ENCODE measurements around the gene ITK. TPM values are rescaled to one million over a fixed set of nuclear protein-coding genes. Genes with fewer than 3 reads are reported as not detected.

ITK gene
- total RNA-seq, 2 donors from 2014 or later = 3.4 to 8.2 TPM

DNA sequence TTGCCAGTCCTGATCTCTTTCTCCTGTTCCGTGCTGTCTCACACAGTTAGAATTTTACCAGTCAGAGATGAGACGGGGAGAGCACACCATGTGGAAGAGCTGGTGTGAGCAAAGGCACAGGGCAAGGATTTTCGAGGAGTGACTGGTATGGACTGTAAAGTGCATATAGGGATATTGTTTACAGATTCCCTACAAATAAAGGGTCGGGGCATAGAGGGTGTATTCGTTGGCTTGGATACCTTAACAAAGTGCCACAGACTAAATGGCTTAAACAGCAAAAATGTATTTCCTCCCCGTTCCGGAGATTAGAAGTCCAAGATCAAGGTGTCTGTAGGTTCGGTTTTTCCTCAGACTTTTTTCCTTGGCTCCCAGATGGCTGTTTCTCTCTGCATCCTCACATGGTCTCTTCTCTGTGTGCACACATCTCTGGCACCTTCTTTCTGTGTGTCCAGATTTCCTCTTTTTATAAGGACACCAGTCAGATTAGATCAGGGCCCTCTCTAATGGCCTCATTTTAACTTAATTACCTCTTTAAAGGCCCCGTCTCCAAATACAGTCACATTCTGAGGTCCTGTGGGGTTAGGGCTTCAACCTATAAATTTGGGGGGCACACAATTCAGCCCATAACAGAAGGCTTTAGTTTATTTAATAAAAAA lies 108.7 kb downstream of the ITK start:
- Histone ChIP-seq H3K4me3 (no peak overlapping the region), H3K36me3 (peaks cover 4% of the 10 kb centered on the region), H3K9me3 (no peaks in the 10 kb centered on the region), H3K4me1 (ENCODE audit: control insufficient read depth in 1 of 2, low read depth in 2 of 2) (no peaks in the 10 kb centered on the region), H3K27ac (no peak overlapping the region), H3K27me3 (replicated peaks; ENCODE audit: insufficient read depth) (no peaks in the 10 kb centered on the region)
- no peak for DNase-seq (ENCODE audit: low spot score)
- ATAC-seq (ENCODE audit: insufficient number of reproducible peaks, low FRiP score, low read depth) = no peak
- TF ChIP-seq, protein P1, sequence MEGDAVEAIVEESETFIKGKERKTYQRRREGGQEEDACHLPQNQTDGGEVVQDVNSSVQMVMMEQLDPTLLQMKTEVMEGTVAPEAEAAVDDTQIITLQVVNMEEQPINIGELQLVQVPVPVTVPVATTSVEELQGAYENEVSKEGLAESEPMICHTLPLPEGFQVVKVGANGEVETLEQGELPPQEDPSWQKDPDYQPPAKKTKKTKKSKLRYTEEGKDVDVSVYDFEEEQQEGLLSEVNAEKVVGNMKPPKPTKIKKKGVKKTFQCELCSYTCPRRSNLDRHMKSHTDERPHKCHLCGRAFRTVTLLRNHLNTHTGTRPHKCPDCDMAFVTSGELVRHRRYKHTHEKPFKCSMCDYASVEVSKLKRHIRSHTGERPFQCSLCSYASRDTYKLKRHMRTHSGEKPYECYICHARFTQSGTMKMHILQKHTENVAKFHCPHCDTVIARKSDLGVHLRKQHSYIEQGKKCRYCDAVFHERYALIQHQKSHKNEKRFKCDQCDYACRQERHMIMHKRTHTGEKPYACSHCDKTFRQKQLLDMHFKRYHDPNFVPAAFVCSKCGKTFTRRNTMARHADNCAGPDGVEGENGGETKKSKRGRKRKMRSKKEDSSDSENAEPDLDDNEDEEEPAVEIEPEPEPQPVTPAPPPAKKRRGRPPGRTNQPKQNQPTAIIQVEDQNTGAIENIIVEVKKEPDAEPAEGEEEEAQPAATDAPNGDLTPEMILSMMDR (IDR thresholded peaks at IDR 0.05) = no peak

DNA sequence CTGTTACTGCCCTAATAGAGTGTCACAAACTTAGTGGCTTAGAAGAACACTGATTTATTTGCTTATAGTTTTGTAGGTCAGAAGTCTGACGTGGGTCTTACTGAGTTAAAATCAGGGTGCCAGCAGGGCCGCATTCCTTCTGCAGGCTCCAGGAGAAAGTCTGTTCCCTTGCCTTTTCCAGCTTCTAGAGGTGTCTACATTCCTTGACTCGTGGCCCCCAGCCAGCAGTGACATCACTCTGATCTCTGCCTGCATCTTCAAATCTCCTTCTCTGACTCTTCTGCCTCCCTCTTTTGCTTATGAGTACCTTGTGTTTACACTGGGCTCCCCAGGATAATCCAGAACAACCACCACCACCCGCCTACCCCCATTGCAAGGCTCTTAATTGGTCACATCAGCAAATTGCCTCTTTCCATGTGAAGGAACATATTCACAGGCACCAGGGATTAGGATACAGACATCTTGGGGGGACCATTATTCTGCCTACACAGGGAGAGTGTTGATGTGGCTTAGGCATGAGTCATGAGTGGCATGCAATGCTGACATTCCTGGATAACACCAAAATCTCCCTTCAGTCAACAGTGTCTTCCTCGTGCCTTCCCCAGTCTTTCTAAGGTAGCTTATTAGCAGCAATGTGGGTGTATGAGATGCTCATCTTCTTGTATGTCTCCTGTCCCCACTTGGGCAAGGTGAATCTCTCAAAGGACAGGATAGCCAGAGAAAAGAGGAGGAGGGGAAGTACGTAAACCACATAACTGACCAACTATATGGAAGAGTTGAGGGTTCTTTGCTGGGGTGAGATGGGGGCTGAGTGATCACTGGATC lies 109.7 kb downstream of the ITK start:
- Histone ChIP-seq H3K4me1 (ENCODE audit: control insufficient read depth in 1 of 2, low read depth in 2 of 2) (no peaks in the 10 kb centered on the region), H3K36me3 (peaks cover 4% of the 10 kb centered on the region), H3K27ac (no peak overlapping the region), H3K9me3 (no peaks in the 10 kb centered on the region), H3K27me3 (replicated peaks; ENCODE audit: insufficient read depth) (no peaks in the 10 kb centered on the region), H3K4me3 (no peak overlapping the region)
- DNase-seq (ENCODE audit: low spot score) (no peak), ATAC-seq (ENCODE audit: insufficient number of reproducible peaks, low FRiP score, low read depth) (no peak)
- TF ChIP-seq, protein P1 (IDR thresholded peaks at IDR 0.05) = no peak

DNA sequence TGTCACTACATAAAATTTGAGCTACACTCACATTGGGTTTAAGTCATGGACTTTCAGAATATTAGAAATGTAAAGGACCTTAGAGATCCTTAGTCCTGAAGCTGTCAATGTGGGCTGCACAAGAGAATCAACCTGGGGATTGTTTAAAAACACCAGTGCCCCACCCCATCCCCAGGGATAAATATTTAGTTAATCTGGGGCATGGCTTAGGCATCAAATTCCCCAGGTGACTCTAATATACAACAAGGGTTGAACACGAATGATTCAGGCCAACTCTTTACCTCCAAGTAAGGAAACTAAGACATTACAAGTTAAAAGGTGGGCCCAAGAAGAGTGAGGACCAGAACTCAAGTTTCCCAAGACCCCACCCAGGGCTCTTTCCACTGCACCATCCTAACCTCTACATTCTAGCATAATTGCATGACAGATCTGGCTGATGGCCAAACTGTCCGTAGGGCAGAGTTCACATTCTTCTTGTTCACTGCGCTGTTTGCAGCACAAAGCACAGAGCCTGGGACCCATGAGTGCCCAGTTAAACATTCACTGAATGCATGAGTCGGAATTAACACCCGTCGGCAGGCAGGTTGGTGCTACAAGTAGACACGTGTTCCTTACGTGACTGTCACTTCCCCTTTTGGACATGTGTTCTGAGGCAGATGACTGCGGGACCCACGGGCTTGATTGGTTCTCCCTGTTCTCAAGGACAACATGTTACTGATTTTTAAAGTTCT lies 110.5 kb downstream of the ITK start:
- no peak overlapping the region for H3K27ac ChIP-seq
- no peak overlapping the region for H3K4me3 ChIP-seq
- H3K4me1 ChIP-seq (ENCODE audit: control insufficient read depth in 1 of 2, low read depth in 2 of 2) = no peaks in the 10 kb centered on the region
- no peaks in the 10 kb centered on the region for H3K27me3 ChIP-seq (replicated peaks; ENCODE audit: insufficient read depth)
- H3K9me3 ChIP-seq = no peaks in the 10 kb centered on the region
- H3K36me3 ChIP-seq = peaks cover 4% of the 10 kb centered on the region
- DNase-seq (ENCODE audit: low spot score) = no peak
- no peak for ATAC-seq (ENCODE audit: insufficient number of reproducible peaks, low FRiP score, low read depth)
- TF ChIP-seq, protein P1 (IDR thresholded peaks at IDR 0.05) = no peak

DNA sequence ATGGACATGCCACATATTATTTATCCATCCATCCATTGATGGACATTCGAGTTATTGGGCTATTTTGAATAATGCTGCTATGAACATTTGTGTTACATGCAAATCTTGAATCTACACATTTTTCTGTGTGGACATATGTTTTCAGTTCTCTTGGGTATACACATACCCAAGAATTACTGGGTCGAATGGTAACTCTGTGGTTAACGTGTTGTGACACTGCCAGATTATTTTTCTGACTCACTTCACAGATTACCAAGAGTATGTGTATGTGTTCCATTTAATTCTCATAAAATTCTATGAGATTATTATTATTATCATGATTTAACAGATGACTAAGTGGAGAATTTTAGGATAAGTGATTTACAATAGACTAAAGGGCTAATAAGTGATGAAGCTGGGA lies 112.0 kb downstream of the ITK start:
- no peak overlapping the region for H3K27ac ChIP-seq
- no peak overlapping the region for H3K4me3 ChIP-seq
- ATAC-seq (ENCODE audit: insufficient number of reproducible peaks, low FRiP score, low read depth) (no peak), DNase-seq (ENCODE audit: low spot score) (no peak)
- no peaks in the 10 kb centered on the region for H3K9me3 ChIP-seq
- TF ChIP-seq, protein P1 (IDR thresholded peaks at IDR 0.05) = no peak
- no peaks in the 10 kb centered on the region for H3K27me3 ChIP-seq (replicated peaks; ENCODE audit: insufficient read depth)
- peaks cover 4% of the 10 kb centered on the region for H3K36me3 ChIP-seq
- H3K4me1 ChIP-seq (ENCODE audit: control insufficient read depth in 1 of 2, low read depth in 2 of 2) = no peaks in the 10 kb centered on the region
